Measurements from ENCODE around the gene IGSF8. TPM values are rescaled to one million over a fixed set of nuclear protein-coding genes. Genes with fewer than 3 reads are reported as not detected.

The IGSF8 gene
- total RNA-seq, 1 donor from 2014 or later, result 25.3 TPM

- no peaks in the 10 kb centered on the region for H3K27me3 Mint-ChIP-seq (ENCODE audit: low read depth)
- no peak for TF ChIP-seq CTCF (IDR thresholded peaks at IDR 0.05)
- H3K9me3 Mint-ChIP-seq (ENCODE audit: low read depth), result no peaks in the 10 kb centered on the region
- H3K4me3 Mint-ChIP-seq (ENCODE audit: unreplicated experiment), result peak overlapping the region; percentile 12
- H3K36me3 Mint-ChIP-seq (ENCODE audit: low read depth), result no peaks in the 10 kb centered on the region
- no peak for DNase-seq (ENCODE audit: low spot score)
- peaks cover 32% of the 10 kb centered on the region for H3K4me1 Mint-ChIP-seq (ENCODE audit: low read depth)
- H3K27ac Mint-ChIP-seq (ENCODE audit: unreplicated experiment), result peak overlapping the region; percentile 6
Observed at GRCh38 chr1:160099716-160100375, 1.4 kb upstream of the IGSF8 start.

- no peaks in the 10 kb centered on the region for H3K27me3 Mint-ChIP-seq (ENCODE audit: low read depth)
- DNase-seq (ENCODE audit: low spot score), result peak; percentile 97
- no peaks in the 10 kb centered on the region for H3K9me3 Mint-ChIP-seq (ENCODE audit: low read depth)
- no peaks in the 10 kb centered on the region for H3K36me3 Mint-ChIP-seq (ENCODE audit: low read depth)
- peaks cover 32% of the 10 kb centered on the region for H3K4me1 Mint-ChIP-seq (ENCODE audit: low read depth)
- H3K27ac Mint-ChIP-seq (ENCODE audit: unreplicated experiment), result peak overlapping the region; percentile 54
- peak overlapping the region; percentile 64 for H3K4me3 Mint-ChIP-seq (ENCODE audit: unreplicated experiment)
- TF ChIP-seq CTCF (IDR thresholded peaks at IDR 0.05), result no peak
Observed at GRCh38 chr1:160098852-160099561, 588 bp upstream of the IGSF8 start.

GRCh38 chr1:160097151-160097910, 1.1 kb downstream of the IGSF8 start:
- H3K4me3 Mint-ChIP-seq (ENCODE audit: unreplicated experiment), result peak overlapping the region; percentile 71
- TF ChIP-seq CTCF (IDR thresholded peaks at IDR 0.05), result no peak

GRCh38 chr1:160096274-160097116, 1.9 kb downstream of the IGSF8 start:
- peak; percentile 33 for DNase-seq (ENCODE audit: low spot score)
- Mint-ChIP-seq H3K27ac (ENCODE audit: unreplicated experiment) (no peak overlapping the region), H3K4me3 (ENCODE audit: unreplicated experiment) (no peak overlapping the region), H3K27me3 (ENCODE audit: low read depth) (no peaks in the 10 kb centered on the region), H3K36me3 (ENCODE audit: low read depth) (peaks cover 2% of the 10 kb centered on the region), H3K9me3 (ENCODE audit: low read depth) (no peaks in the 10 kb centered on the region), H3K4me1 (ENCODE audit: low read depth) (peaks cover 19% of the 10 kb centered on the region)
- no peak for TF ChIP-seq CTCF (IDR thresholded peaks at IDR 0.05)

More at GRCh38 chr1:160097151-160097910, 1.1 kb downstream of the IGSF8 start:
- no peak overlapping the region for H3K27ac Mint-ChIP-seq (ENCODE audit: unreplicated experiment)
- no peaks in the 10 kb centered on the region for H3K9me3 Mint-ChIP-seq (ENCODE audit: low read depth)
- peaks cover 25% of the 10 kb centered on the region for H3K4me1 Mint-ChIP-seq (ENCODE audit: low read depth)
- H3K27me3 Mint-ChIP-seq (ENCODE audit: low read depth), result no peaks in the 10 kb centered on the region
- H3K36me3 Mint-ChIP-seq (ENCODE audit: low read depth), result no peaks in the 10 kb centered on the region
- peak; percentile 70 for DNase-seq (ENCODE audit: low spot score)

Measured in chondrocyte (in vitro differentiated cells).